ENCODE results near the gene GRIFIN. TPM values are rescaled to one million over a fixed set of nuclear protein-coding genes. Genes with fewer than 3 reads are reported as not detected.

Gene GRIFIN
- polyA plus RNA-seq, 10 donors, result not detected

- DNase-seq, result no peak
Measured at GRCh38 chr7:2513702-2514101, 37.5 kb upstream of the GRIFIN start.

DNA sequence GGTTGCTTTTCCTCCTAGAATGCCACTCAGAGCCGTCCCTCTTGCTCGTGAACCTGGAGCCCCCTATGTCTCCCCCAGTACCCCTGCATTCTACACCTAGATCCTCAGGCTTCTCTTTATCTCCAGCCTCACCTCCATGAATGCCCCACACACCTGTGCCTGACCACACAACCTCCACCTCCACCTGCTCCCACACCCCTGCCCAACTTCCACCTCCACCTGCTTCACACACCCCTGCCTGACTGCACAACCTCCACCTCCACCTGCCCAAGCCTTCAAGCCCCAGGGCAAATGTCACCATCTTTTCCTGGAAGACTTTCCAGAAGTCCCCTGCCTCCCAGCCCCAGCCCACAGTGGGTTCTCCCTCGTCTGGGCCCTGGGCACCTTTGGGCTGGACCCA is 36.5 kb upstream of the GRIFIN start:
- DNase-seq, result no peak

DNA sequence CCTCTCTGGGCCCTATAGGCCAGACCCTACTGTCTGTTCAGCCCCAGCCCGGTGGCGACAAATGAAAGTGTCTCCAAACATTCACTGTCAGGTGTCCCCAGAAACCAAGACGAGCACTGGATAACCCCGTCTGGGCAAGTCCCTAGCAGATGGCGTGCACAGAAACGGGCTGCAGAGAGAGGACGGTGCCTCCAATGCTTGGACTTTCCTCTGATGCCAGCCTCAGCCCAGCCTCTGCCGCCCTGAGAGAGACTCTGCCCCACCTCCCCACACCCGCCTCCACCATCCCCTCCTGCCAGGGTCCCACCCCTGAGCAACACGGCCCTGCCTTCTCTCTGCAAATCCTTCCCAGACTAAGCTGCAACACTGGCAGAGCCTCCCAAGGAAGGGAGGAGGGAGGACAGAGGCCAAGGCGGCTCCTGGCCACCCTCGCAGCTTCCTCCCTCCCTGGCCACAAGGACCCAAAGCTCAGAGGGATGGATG is 36.0 kb upstream of the GRIFIN start:
- peak in 1 of 3 donors; percentile 77 for DNase-seq

- DNase-seq, result no peak
Measured at GRCh38 chr7:2511769-2512168, 35.6 kb upstream of the GRIFIN start.

DNA sequence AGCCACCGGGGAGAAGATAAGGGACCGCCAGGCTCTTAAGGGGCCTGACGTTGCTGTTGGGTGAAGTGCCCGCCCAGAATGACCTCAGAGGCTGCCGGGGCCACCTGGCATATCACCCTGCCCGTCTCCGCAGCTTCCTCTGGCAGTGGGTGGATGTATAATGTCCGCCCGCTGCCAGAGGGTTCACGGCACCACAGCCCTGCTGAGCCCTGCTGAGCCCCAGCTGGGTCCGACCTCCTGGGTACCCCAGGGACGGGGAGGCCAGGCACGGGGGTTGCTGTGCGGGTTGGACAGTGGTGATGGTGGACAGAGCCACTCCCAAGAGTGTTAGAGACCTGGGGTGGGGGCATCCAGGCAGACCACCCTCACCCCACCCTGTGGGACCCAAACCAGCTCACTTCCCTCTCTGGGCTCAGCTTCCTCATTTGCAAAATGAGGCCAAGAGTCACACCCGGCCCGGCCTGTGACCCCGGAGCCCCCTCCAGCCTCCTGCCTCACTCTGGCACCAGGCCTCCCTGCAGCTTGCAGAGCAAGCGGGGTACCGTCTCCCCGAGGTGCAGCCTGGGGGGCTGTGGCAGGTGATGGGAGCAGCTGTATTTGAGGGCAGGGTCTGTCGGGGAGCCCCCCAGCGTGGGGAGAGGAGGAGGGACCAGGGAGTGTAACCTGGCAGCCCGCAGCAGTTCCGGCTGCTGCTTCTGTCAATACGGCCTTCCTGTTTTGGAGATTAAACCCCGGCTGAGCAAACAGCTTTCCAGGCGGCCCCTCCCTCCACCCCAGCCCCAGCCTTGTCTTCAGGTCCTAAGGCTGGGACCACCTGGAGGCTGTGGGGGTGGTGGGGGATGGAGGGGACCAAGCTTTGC is 34.9 kb upstream of the GRIFIN start:
- peak in 1 of 3 donors; percentile 67 for DNase-seq

- DNase-seq, result no peak
Measured at GRCh38 chr7:2510130-2510776, 34.1 kb upstream of the GRIFIN start.

DNA sequence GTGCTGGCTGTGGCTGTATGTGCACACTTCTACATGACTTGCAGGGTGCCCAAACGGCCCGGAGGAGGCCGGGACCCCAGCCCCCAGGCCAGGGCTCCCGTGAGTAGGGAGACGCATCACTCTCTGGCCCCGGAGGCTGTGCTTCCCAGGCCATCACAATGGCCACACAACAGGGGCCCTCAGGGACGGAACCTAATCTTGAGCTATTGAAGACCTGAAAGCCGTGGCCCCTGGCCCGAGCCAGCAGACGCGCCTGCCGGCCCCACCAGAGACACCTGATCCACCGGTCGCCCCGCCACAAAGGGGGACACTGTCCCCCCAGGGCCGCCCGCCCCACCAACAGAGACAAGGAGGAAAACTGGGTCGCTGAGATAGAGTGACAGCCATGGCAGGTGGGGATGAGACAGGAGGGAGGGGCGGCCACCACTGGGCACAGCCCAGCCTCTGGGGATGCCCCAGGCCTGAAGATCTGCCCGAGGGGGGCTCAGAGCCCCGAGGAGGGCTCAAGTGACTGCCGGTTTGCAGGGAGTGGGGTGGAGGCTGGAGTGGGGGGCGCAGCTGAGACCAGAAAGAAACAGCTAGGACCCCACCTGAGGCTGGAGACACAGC is 33.2 kb upstream of the GRIFIN start:
- no peak for DNase-seq

GRCh38 chr7:2508327-2509215 is 32.4 kb upstream of the GRIFIN start:
- DNase-seq, result peak in 2 of 3 donors; percentile 58 to 84

GRCh38 chr7:2507917-2508306 is 31.7 kb upstream of the GRIFIN start:
- no peak for DNase-seq

- DNase-seq, result no peak
Measured at GRCh38 chr7:2507208-2507916, 31.2 kb upstream of the GRIFIN start.

DNA sequence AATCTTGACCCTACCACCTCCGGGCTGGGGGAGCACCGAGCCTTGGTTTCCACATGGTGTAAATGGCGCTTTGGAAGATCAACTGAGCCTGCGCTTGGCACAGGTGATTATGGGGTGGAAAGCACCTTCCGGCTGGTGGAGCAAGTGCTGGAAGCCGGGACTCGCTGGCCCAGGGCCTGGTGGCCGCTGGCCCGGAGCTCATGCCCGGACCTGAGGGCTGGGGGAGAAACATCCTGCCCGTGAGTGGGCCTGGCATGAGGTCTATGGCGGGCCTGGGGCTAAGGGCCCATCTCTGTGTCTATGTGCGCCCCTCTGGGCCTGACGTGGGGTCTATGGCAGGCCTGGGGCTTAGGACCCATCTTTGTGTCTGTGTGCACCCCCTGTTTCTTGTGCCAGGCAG is 29.2 kb upstream of the GRIFIN start:
- DNase-seq, result no peak

DNA sequence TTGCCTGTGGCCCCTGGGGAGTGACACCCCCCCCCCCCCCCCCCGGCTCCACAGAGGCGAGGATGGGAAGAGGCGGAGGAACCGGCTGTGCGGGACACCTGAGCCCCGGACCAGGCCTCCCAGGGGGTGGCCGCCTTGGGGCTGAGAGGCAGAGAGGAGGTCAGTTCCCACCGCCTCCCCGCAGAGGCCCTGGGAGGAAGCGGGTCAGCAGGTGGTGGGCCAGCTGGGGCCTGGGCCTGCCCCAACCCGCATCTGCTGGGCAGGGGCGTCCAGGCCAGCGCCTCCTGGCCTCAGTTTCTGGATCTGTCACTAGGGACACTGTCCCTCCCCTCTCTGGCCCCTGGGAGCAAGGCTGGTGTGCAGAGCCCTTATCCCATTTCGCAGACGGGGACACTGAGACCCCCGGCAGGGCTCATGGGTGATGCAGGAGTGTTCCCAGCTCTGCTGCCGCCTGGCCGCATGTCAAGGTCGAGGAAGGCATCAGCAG is 28.7 kb upstream of the GRIFIN start:
- no peak for DNase-seq

GRCh38 chr7:2504128-2504888 is 28.1 kb upstream of the GRIFIN start:
- DNase-seq, result no peak

- no peak for DNase-seq
Measured at GRCh38 chr7:2503056-2503941, 27.1 kb upstream of the GRIFIN start.

- no peak for DNase-seq
Measured at GRCh38 chr7:2502647-2502966, 26.4 kb upstream of the GRIFIN start.

GRCh38 chr7:2501947-2502646 is 25.9 kb upstream of the GRIFIN start:
- no peak for DNase-seq

DNA sequence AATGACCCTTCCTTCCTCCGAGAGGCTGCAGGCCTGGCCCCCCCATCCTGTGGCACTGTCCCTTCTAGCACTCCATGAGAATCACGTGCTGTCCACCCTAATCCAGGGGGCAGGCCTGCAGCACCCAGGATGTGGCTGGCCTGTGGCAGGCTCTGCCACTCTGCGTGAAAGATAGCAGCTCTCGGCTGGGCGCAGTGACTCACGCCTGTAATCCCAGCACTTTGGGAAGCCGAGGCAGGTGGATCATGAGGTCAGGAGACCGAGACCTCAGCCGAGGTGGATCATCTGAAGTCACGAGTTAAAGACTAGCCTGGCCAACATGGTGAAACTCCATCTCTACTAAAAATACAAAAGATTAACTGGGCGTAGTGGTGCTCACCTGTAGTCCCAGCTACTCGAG is 24.5 kb upstream of the GRIFIN start:
- DNase-seq, result no peak

- DNase-seq, result no peak
Measured at GRCh38 chr7:2499719-2500430, 23.7 kb upstream of the GRIFIN start.

Measured in muscle of back (tissue), 11 donors.